SU-DHL-6 (cell line): ENCODE results near the gene C9orf43.

Experiments
- EZH2phosphoT487 ChIP-seq: fragments of 200-600 bp; sonication (generic), shearing (Covaris generic); conservative IDR thresholded peaks from 2 replicates; pipeline ENCODE4 v1.6.1; 2018; ENCODE audit warnings: mild to moderate bottlenecking, antibody characterized with exemption, low read length, moderate library complexity, mixed read lengths
- TF ChIP-seq, protein P1 (sequence below): fragments of 200-600 bp; sonication (generic); IDR thresholded peaks from one replicate; pipeline ENCODE4 v1.5.1; 2017; ENCODE audit warnings: antibody characterized with exemption, mild to moderate bottlenecking, low read length, moderate library complexity; ENCODE audit not compliant: insufficient read depth, poor library complexity, severe bottlenecking

- TF ChIP-seq, protein P1, sequence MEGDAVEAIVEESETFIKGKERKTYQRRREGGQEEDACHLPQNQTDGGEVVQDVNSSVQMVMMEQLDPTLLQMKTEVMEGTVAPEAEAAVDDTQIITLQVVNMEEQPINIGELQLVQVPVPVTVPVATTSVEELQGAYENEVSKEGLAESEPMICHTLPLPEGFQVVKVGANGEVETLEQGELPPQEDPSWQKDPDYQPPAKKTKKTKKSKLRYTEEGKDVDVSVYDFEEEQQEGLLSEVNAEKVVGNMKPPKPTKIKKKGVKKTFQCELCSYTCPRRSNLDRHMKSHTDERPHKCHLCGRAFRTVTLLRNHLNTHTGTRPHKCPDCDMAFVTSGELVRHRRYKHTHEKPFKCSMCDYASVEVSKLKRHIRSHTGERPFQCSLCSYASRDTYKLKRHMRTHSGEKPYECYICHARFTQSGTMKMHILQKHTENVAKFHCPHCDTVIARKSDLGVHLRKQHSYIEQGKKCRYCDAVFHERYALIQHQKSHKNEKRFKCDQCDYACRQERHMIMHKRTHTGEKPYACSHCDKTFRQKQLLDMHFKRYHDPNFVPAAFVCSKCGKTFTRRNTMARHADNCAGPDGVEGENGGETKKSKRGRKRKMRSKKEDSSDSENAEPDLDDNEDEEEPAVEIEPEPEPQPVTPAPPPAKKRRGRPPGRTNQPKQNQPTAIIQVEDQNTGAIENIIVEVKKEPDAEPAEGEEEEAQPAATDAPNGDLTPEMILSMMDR = no peak
- TF ChIP-seq EZH2phosphoT487 = no peak
Measured at GRCh38 chr9:113479174-113479621, 68.7 kb downstream of the C9orf43 start.
